ENCODE measurements around the gene RAPGEF3.

GRCh38 chr12:47770086-47770726 lies 11.5 kb upstream of the RAPGEF3 start:
- TF ChIP-seq, protein P1, sequence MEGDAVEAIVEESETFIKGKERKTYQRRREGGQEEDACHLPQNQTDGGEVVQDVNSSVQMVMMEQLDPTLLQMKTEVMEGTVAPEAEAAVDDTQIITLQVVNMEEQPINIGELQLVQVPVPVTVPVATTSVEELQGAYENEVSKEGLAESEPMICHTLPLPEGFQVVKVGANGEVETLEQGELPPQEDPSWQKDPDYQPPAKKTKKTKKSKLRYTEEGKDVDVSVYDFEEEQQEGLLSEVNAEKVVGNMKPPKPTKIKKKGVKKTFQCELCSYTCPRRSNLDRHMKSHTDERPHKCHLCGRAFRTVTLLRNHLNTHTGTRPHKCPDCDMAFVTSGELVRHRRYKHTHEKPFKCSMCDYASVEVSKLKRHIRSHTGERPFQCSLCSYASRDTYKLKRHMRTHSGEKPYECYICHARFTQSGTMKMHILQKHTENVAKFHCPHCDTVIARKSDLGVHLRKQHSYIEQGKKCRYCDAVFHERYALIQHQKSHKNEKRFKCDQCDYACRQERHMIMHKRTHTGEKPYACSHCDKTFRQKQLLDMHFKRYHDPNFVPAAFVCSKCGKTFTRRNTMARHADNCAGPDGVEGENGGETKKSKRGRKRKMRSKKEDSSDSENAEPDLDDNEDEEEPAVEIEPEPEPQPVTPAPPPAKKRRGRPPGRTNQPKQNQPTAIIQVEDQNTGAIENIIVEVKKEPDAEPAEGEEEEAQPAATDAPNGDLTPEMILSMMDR (IDR thresholded peaks at IDR 0.05 in 4 of 5, conservative IDR thresholded peaks at IDR 0.05 in 1 of 5), result no peak
- no peak for TF ChIP-seq POLR2A (IDR thresholded peaks at IDR 0.05)
